ENCODE data around the gene NDOR1.

NDOR1 gene

DNA sequence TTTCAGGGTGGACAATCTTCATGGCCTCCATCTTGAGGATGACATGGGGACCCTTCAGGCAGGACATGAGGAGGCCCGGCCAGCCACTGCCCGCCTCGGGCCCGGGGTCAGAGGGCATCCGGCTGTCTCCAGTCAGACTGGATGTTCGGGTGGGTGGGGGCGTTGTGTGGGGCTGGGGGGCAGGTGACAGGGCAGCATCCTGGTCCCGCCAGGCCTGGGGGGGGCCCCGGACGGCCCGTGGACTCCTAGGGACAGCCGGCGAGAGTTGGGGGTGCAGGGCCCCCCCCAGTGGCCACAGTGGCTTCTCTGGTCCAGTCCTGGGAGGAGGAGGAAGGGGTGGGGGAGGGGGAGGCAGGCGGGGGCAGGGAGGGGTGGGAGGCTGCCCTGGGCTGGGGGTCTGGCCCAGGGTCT is 15.6 kb downstream of the NDOR1 start:
- no peak for DNase-seq (ENCODE audit: low read depth)

- no peak for DNase-seq (ENCODE audit: low read depth)
Measured at GRCh38 chr9:137221506-137222111, 16.1 kb downstream of the NDOR1 start.

DNA sequence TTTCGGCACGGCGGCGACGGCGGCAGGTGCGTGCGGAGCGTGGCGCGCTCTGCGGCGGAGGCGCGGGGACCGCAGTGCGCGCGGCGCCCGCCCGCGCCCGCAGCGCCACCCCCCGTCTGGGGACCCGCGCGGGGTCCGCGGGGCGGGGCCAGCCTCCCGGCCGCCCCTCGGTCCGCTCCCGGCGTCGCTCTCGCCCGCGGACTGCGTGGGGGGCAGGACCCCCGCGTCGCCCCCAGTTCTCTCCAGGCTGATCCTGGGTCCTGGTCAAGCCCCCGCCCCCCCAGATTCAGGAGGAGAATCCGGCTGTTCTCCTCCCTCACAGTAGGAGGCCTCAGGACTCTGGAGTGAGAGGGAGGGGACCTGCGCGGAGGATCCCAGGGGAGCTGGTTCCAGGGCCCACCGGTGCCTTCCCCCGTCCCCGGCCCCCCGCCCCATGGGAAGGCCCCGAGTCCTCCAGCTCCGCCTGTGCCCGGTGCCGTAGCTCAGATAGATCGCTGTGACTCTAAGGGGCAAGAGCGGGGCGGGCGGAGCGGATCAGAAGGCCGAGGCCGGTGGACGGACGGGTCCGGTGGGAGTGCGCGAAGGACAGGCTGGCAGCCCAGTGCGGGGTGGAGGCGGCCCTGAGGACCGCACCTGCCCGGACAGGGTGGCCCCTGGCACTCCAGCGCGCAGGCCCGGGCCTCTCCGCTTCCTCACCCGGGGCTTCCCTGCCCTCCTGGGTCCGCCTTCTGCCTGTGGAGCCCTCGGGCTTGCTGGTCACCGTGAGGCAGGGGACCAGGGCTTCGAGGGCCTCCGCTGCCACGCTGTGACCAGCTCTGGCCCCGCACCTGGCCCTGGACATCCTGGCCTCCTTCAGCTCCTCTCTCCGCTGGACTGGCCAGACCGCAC is 16.9 kb downstream of the NDOR1 start, which contains the start of gene RNF208:
Gene RNF208 (minus strand): TSS at position 51 of the 888 bp plus-strand sequence. CDS start 1,028 bp downstream, outside the sequence.
- no peak for DNase-seq (ENCODE audit: low read depth)

GRCh38 chr9:137223078-137223970 is 17.8 kb downstream of the NDOR1 start:
- DNase-seq (ENCODE audit: low read depth) = peak; percentile 98

DNA sequence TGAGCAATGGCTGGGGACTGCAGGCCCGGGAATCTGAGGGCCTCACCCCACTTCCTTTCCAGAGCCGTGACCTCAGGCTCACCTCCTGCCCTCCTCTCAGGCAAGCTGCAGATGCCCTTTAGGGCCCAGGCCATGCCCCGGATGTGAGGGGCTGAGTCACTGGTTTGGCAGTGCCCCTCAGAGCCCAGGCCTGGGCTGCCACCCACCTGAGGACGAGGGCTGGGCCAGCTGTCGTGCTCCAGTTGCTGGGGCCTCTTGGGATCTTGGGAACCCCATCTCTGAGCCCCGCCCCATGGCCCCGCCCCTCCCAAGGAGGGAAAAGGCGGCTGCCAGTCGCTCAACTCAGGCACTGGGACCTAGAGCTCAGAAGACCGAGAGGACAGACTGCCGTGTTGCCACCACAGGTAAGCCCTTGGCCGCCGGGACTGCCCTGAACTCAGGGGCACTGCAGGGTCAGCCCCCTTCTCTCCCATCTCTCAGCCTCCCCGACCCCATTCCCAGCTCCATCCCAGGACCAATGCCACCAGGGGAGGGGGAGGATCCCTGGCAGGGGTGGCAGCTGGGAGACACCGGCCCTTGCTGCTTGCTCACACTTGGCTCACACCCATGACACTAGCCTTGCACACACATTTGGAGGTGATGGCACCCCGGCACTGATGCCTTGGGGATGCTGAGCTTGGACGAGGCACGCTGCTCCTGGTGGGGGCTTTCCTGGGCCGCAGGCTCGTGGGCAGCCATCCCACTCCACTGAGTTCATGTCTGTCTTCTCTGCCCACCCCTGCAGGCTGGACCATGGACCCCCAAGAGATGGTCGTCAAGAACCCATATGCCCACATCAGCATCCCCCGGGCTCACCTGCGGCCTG is 19.6 kb downstream of the NDOR1 start, which contains the start of gene CYSRT1:
Gene CYSRT1 (plus strand): TSS at position 345 of the 865 bp plus-strand sequence. CDS start 448 bp downstream, at position 793.
- no peak for DNase-seq (ENCODE audit: low read depth)

DNA sequence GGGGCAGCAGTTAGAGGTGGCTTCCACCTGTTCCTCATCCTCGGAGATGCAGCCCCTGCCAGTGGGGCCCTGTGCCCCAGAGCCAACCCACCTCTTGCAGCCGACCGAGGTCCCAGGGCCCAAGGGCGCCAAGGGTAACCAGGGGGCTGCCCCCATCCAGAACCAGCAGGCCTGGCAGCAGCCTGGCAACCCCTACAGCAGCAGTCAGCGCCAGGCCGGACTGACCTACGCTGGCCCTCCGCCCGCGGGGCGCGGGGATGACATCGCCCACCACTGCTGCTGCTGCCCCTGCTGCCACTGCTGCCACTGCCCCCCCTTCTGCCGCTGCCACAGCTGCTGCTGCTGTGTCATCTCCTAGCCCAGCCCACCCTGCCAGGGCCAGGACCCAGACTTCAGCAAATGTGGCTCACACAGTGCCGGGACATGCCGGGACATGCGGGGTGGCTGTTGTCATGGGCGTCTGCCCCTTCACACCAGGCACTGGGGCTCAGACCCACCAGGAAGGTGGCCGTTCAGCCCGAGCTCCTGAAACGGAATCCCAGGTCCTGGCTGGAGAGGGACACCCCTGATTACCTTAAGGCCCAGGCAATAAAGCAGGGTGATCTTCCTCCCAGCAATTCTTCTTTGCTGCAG is 20.3 kb downstream of the NDOR1 start:
- DNase-seq (ENCODE audit: low read depth) = no peak

- no peak for DNase-seq (ENCODE audit: low read depth)
Measured at GRCh38 chr9:137226338-137227053, 21.0 kb downstream of the NDOR1 start.

DNA sequence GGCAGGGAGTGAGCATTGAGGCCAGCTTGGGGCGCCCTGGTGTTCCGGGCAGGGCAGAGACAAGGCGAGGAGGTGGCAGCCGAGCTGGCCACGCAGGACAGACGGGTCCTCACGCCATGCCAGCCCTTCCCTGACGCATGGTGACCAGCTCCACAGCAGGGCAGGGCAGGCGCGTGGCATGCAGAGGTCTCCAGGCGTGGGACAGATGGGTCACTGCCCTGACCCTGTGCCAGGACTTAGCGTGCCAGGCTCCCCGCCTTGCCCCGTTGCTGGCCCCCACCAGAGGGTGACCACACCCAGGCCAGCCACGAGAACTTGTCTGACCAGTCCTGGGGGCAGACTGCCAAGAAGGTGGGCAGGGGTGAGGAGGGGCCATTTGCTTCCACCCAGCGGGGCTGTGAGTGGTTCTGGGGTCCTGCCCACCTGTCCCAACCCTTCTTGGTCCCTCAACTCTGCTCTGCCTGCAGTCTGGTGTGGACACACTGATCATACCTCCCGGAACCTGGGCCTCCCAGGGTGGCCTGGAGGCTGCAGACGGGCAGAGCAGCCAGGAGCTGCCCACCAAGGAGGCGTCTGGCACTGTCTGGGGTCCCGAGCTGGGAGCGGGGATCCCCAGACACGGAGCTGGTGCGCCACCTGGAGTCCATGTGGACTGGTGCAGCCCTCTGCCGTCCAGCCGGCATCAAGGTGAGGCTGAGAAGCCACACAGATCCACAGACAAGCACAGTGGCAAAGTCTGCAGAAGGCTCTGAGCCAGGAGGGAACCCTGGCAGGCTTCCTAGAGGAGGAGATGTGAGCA is 21.8 kb downstream of the NDOR1 start, which contains the start of gene RNF224:
Gene RNF224 (plus strand): TSS at position 449 of the 799 bp plus-strand sequence. CDS start 834 bp downstream, outside the sequence.
- peak; percentile 79 for DNase-seq (ENCODE audit: low read depth)

DNA sequence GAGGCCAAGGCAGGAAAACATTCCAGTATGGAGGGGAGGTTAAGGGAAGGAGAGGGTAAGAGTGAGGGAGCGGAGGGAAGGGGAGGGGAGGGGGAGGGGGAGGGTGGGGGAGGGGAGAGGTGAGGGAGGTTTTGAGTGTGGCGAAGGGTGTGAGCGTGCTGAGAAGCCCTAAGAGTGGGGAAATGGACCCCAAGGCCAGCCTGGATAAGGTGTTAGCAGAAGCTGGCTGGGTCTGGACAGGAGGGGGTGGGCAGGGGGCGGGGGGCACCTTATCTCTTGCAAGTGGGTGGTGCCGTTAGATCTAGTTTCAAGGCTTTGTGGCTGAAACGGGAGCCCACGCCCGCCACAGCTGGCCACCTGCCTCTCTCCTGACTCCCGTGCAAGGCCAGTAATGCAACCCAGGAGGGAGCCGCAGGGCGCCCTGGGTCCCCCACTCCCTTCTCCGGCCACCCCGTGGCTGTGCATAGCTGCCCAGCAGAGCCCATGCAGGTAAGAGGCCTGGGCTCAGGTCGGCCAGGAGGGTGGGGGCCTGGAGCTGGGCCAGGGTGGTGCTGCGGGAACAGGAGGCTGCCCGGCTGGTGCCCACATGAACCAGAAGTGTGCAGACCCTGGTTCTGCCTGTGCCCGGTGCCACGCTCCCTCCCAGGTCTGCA is 22.5 kb downstream of the NDOR1 start:
- DNase-seq (ENCODE audit: low read depth) = no peak

GRCh38 chr9:137228506-137228967 is 23.0 kb downstream of the NDOR1 start:
- DNase-seq (ENCODE audit: low read depth) = no peak

DNA sequence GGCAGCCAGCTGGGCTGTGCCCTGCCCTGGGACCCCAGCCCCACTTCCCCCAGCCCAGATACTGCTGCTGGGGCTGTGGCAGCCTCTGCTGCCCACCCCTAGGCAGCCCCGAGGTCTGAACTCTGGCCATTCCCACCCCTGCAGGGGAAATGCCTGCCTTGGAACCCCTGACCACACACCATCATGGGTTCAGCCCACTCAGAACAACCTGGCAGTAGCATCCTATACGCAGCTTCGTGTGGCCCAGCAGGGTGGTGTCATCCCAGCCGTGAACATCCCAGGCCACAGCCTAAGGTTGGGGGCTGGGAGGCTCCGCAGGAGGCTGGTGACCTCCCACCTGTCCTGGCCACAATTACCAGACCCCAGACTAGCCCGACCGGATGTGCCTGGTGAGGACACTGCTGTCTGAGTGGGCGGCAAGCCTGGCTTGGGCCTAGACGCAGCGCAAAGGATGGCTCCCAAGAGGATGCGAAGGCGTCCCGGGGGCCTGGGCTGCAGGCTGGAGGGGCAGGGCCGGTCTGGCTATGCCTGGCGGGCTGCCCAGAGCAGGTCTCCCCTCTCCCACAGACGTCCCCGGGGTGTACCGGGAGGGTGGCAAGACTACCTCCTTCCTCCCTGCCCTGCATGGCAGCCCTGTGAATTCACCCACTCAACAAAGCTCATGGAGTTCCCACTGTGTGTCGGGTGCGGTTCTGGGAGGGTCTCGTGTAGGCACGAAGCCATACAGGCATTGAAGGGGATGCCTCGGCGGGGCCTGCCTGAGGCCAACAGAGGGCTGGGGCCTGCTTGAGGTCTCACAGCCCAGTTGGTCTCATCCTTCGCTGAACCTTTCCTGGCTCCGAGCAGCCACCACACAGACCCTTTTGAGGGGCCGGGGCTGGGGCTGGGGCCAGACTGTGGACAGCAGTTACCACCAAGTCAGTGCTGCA is 23.7 kb downstream of the NDOR1 start:
- DNase-seq (ENCODE audit: low read depth) = no peak

GRCh38 chr9:137229903-137230704 is 24.6 kb downstream of the NDOR1 start:
- DNase-seq (ENCODE audit: low read depth) = no peak

GRCh38 chr9:137230705-137231371 is 25.3 kb downstream of the NDOR1 start, which contains the start of gene SLC34A3:
Gene SLC34A3 (plus strand): TSS chr9:137230901. CDS start chr9:137231703, 802 bp downstream.
- no peak for DNase-seq (ENCODE audit: low read depth)

GRCh38 chr9:137231372-137232039 is 26.0 kb downstream of the NDOR1 start:
- DNase-seq (ENCODE audit: low read depth) = no peak

- DNase-seq (ENCODE audit: low read depth) = no peak
Measured at GRCh38 chr9:137232101-137232500, 26.6 kb downstream of the NDOR1 start.

All from activated T-cell treated with anti-CD3 and anti-CD28 coated beads for 48 hours (primary cell).